Activated CD4-positive, CD25-positive, alpha-beta regulatory T cell (primary cell): ENCODE results near the gene ITFG1.

Experiments
- DNase-seq, 4 experiments: peaks; one replicate each; lab custom pipeline; 2025; lab: John Stamatoyannopoulos, UW

The ITFG1 gene

DNA sequence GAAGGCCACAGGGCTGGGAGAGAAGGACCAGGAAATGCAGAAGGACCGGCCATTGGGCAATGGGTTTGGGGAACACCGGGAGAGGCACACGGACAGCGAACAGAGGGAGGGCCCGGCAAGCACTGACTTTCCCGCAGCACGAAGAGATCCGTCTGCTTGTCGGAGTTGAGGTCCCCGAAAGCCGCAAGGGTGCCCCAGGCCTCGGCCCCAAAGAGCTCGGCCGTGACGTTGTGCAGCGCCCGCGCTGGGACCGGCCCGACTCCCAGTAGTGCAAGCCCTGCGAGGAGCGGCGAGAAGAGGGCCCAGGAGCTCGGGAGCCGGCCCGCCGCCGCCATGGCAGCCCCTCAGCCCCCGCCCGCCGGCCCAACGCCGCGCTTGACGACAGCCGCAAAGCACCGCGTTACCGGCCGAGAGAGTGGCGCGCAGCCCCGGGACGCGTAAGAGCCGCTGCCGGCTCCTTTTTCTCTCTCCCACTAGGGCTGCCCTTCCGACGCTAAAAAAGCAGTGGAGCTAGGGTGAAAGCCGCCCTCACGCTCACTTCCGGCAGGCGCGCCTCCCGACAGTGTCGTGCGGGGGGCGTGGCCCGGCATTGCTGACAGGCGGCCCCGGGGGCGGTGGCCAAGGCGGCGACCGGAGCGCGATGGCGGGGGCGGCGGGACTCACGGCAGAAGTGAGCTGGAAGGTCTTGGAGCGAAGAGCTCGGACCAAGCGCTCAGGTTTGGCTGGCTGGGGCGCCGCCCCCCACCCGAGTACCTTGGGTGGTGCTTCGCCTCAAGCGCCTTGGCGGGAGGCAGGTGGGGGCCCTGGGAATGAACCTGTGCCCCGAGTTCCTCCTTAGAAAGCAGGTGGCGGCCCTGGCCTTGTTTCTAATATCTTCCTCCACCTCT lies at the start of gene ITFG1, which contains the start of gene PHKB:
Gene ITFG1 (minus strand): TSS at position 353 of the 887 bp plus-strand sequence. CDS start 18 bp downstream, at position 335.
Gene PHKB (plus strand): TSS at position 621 of the 887 bp plus-strand sequence. CDS start 20 bp downstream, at position 641.
- DNase-seq, result peak; percentile 89 to 96 (median 92)

- no peak for DNase-seq
Measured at GRCh38 chr16:47507701-47508100, 46.8 kb upstream of the ITFG1 start.

DNA sequence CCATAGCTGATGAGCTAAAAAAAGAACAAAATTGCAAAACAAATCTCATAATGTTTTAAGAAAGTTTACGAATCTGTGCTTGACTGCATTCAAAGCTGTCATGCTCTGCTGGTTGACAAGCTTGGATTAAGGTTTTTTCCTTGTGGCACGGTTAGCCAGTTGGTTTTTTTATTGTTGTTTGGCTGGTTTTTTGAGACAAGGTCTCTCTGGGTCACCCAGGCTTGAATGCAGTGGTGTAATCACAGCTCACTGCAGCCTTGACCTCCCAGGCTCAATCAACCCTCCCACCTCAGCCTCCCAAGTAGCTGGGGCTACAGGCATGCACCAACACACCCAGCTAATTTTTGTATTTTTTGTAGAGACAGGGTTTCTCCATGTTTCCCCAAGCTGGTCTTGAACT lies 45.9 kb upstream of the ITFG1 start:
- DNase-seq, result no peak

DNA sequence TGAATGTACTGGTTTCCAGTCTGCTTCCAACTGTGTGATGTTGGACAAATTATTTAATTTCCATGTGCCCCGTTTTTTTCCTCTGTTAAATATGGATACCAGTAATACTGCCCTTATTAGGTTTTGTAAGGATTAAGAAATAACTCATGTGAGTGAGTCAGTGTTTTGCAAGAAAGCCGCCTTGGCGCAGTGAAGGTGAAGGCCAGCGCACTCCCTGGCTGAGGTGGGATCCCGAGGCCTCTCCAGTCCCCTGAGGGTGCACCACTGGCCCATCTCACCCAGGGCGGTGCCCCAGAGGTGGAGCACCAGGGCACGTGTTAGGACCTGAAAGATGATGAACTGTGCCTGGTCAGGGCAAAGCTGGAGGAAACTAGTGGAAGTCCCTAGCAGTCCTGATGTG lies 43.7 kb upstream of the ITFG1 start:
- no peak for DNase-seq

- no peak for DNase-seq
Measured at GRCh38 chr16:47503936-47504335, 43.1 kb upstream of the ITFG1 start.

GRCh38 chr16:47499700-47500264 lies 38.9 kb upstream of the ITFG1 start:
- no peak for DNase-seq

DNA sequence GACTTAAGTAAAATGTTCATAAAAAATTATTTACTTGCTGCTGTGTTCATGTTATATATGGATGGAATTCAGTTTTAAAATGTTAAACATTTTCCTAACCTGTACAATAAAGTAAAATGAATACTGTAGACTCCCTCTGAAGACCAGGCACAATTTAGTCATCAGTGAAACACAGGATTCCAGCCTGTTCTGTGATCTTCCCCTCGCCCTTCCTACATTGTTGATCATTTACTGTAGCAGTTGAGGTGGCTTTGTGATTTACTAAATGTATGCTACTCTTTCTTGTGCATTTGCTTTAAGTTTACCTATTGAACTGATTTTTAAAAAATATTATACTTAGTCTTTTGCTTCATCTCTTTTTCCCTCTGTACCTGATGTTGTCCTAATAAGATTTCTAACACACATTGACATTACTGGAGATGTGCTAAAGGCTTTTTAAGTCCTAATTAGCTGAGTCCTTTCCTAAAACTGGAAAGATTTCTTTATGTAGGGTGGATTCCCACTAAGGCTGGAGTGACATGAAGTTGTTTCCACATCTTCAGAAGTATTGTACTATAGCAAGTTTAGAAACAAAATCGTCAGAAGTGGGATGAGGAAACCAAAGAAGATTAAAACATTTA lies 38.3 kb upstream of the ITFG1 start:
- DNase-seq, result no peak

DNA sequence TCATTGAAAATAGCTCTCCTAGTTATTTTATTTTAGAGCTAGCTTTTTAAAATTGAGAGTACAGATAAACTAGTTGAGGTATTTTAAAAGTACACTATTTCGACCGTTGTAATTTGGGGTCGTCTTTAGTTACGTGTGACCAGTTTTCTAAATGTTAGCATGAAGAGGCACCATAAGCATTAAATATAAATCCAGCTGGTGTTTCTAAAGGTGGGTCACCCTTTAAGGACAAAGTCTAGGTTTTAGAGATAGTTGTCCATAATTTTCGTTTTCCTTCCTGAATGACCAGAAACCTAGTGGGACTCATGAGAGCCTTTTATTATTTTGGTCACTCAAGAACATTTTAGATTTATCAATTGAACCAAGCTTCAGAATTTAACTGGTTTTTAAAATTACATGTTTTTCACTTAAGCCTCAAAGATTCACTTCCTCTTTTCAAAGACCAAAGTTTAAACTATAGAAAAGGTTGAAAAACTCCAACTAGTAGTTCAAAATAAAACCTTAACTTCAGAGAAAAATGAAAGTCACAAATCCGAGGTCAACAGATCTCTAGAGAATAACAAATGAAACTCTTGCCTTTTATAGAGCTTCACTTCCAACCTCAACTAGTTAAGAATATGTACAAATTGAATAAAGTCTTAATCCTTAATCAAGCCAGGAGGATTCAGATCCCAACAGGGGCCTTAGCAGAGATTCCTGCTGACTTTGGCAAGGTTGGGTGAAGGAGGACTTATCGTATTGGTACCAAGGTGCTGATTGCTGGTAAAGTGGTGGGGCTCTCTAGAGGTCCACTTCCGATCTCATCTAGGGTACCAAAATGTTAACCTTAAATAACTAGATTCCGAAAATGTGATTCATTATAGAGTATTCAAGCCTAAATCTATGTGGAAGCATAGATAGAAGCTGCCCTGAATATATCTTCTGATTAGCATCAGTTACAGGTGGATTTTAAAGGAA lies 32.8 kb upstream of the ITFG1 start:
- no peak for DNase-seq

GRCh38 chr16:47492428-47493377 lies 31.8 kb upstream of the ITFG1 start:
- DNase-seq, result peak in 1 of 4 experiments; percentile 9

GRCh38 chr16:47492036-47492427 lies 31.2 kb upstream of the ITFG1 start:
- no peak for DNase-seq

- no peak for DNase-seq
Measured at GRCh38 chr16:47490471-47490870, 29.6 kb upstream of the ITFG1 start.

DNA sequence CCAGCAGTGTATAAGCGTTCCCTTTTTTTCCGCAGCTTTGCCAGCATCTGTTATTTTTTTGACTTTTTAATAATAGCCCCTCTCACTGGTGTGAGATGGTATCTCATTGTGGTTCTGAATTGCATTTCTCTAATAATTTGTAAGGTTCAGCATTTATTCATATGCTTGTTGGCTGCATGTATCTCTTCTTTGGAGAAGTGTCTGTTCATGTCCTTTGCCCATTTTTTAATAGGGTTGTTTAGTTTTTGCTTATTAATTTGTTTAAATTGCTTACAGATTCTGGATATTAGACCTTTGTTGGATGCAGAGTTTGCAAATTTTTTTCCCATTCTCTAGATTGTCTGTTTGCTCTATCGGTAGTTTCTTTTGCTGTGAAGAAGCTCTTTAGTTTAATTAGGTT lies 27.2 kb upstream of the ITFG1 start:
- no peak for DNase-seq

DNA sequence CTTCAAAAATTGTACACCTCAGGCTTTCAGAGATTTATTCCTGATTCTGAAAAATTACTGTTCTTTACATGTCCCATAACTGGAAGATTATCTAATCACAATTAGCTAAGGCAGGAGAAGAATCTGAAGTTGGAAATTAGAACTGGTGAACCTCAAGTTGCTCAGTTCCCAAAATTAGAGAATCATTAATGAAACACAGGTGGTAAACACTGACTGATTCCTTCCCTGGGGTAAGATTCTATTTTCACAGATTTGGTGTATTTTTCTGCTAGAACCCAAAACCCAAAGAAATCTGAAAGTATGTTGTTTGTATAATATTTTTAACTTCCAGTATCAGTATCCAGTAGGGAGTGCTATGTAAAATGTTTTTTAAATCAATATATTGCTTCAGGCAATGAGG lies 26.0 kb upstream of the ITFG1 start:
- DNase-seq, result no peak

GRCh38 chr16:47483616-47484015 lies 22.8 kb upstream of the ITFG1 start:
- DNase-seq, result no peak

DNA sequence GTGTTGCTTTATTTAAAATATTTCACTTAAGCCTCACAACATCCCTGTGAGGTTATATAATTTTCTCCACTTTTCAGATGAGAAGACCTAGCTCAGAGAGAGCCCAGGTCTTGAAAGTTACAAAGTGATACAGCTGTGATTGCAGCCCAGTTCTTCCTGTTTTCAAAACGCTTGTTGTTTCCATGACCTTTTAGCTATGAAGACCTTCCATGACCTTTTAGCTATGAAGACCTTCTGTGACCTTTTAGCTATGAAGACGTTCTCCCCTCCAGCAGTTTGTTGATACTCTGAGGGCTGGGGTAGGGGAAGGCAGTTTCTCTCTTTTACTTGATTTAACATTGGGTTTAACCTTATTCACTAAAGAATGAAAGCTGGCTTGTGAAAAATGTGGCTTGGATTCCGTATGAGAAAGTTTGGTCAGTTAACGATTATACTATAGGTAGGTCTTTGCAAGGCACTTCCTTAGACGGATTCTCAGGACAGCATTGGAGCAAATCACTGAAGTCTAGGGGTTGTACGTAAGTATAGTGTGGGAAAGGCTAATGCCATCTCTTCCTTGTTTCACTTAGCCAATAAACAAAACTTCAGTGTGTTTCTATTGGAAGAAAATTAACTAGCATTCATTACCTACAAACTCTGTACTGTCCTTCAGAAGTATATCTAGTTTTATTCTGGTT lies 21.0 kb upstream of the ITFG1 start:
- no peak for DNase-seq

DNA sequence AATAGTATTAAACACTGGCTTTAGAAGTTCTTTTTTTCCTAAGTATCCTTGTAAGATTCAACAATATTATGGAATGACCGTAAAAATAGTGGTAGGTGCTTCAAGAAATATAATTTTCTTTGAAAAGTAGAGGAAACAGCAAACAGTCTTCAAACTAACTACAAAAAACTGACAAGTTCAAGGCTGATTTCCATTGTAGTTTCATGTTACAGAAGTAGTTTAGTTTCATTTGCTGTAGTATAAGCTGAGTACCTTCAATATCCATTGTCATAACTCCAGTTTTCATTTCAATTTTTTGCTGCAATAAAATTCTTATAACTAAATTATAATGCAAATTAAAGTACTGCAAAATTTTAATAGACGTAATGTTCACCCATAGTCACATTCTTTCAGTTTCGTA lies 19.5 kb upstream of the ITFG1 start:
- DNase-seq, result no peak

DNA sequence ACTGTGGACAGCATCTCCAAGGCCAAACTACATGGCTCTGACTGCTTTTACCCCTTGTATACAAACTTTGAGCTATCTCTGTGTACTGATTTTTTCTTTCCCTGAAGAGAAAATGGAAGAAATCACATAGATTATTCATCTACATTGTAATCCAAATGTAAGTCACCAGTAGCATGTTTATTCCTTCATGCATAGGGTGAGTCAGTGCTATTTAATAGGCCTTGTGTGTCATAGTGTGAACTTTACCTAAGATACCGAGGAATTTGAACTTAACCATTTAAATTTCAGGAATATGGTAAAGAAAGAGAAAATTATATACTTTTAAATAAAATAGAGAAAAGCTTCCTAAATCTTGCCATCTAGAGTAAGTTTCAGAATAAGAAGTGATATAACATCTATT lies 16.8 kb upstream of the ITFG1 start:
- no peak for DNase-seq

DNA sequence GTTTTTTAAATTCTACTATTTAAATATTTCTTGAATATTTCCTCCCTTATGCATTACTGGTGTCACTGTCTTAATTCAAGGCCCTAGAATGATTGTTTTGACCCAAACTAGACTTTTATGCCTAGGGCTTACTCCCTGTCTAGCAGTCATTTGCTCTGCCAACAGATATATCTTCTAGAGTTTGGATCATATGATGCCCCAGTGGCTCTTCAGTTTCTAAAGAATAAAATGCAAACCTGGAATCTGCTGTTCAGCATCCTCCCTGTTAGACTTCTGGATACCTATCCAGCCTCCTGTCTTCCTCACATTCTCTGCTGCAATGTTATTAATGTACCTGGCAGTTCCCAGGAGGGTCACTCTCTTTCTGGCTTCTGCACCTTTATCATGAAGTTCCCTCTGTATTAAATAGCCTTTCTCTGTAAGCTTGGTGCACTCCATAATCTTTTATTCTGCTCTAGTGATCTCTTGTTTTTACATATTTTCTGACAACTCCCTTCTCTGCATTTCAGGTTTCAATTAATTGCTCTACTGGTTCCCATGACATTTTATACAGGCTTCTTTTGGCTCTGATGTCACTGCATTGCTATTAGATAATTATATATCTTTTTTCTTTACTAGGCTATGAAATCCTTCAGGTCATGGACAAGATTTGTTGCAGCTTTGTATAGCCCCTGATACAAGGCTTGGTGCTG lies 15.9 kb upstream of the ITFG1 start:
- DNase-seq, result no peak

GRCh38 chr16:47475786-47476185 lies 14.9 kb upstream of the ITFG1 start:
- no peak for DNase-seq
